ENCODE results near the gene PZP.
A peak's percentile ranks its signal among the peaks of the same experiment; 100 is the strongest.
"Not testable (repeated sequence)": the region's sequence is repeated elsewhere in the genome, so short reads cannot be mapped to it uniquely, and the experiment has no call there.

Gene PZP

DNA sequence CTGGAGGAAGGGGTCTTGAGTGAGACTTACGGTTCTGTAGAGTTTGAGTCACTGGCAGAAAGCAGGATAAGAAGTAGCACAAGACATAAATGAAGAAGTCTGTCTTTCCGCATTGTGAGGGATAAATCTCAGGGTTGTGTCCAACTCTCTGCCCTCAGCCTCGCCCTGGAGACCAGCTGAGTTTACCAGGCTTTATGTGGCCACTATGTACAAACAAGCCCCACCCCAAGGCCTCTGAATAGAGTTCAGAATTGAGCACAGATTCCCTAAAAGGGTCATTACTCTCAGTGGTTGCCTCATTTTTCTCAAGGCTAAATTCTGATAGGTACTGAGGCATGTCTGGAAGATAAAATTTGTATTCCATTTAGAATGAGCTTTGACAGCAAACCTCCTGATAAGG, at the start of gene PZP:
Gene PZP (minus strand): TSS at position 167 of the 400 bp plus-strand sequence. CDS start 54 bp downstream, at position 113.
- DNase-seq (ENCODE audit: low read depth in 2 of 2), result no peak

DNA sequence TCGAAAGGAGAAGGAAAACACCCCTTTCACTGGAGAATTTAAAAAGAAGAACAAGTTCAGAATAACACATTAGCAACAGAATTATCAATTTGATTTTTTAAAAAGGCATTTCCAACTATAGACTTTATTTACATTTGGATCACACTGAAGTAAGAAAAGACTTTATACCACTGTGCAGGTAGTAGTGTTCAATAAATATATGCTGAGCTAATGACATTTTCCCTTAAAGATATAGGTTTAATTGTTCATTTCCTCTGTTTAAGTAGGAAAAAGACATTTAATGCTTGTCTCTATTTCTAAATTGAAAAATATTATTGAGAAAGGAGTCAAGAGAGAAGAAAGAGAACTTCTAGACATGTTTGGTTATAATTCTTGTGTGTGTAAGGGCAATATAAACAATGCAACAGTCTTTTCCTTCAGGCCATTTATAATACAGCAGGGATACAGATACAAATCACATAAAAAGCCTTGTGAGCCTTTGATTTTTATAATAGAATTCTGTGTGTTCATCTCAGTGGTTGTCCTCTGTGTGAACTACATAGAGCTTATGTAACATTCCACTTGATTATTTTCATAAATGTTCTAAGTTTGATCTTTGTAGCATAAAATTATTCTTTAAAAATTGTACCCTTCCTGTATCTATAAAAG, 48.7 kb upstream of the PZP start:
- no peak for DNase-seq (ENCODE audit: low read depth in 2 of 2)

DNA sequence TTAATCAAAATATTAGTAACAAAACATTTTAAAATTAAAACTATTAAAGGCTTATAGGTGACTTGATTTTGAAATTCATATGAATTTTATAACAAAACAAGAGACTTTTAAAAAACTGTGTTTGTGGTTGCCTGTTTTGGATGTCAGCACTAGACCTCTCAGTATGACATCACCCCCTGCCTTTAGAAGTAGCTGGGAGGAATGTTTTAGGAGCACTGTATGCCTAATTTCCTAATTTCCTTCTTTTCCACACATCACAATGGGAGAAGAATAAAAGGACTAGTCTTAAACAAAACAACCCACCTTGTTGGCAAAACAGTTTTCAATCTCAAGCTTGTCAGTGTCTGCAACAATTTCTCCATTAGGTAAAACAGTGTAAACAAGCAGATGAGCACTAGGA, 48.1 kb upstream of the PZP start:
- no peak for DNase-seq (ENCODE audit: low read depth in 2 of 2)

DNA sequence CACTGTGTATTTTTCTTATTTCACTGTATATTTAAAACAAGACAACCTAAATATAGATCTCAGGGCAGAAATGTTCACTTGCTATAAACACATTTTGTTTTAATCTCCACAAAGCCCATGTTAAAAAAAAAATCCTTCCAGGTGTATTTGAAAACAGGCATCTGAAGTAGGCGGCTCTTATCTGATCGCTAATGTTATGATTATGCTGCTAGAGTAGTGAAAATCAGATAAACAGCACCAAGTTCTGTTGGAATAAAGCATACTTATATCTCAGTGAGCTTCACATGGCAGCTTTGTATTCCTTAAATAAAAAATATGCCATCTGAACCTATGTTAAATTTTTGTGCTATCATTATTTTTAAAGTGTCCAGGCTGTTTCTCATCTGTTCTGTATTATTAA, 47.6 kb upstream of the PZP start:
- DNase-seq (ENCODE audit: low read depth in 2 of 2), result no peak

DNA sequence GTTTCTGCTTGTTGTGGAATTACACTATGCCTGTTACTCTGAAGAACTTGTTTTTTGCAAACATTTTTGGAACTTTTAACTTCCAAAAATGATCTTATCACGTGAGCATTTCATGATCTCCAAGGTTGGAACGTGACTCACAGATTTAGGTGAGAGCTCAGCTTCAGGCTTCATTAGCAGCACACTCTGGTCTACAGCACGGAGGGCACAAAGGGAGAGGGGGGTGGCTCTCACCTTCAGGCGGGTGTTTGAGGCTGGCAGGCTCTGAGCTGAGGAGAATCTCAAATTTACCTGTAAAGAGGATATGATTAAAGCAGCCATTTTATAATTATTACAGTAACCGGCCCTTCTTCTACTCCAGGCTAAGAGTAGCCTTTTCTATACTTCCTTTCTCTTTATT, 45.3 kb upstream of the PZP start:
- DNase-seq (ENCODE audit: low read depth in 2 of 2), result no peak

DNA sequence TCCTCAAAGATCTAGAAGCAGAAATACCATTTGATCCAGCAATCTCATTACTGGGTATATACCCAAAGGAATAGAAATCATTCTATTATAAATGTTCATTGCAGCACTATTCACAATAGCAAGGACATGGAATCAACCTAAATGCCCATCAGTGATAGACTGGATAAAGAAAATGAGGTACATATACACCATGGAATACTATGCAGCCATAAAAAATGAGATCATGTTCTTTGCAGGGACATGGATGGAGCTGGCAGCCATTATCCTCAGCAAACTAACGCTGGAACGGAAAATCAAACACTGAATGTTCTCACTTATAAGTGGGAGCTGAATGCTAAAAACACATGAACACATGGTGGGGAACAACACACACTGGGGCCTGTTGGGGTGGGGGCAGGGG, 44.6 kb upstream of the PZP start:
- DNase-seq (ENCODE audit: low read depth in 2 of 2), result not testable (repeated sequence)

DNA sequence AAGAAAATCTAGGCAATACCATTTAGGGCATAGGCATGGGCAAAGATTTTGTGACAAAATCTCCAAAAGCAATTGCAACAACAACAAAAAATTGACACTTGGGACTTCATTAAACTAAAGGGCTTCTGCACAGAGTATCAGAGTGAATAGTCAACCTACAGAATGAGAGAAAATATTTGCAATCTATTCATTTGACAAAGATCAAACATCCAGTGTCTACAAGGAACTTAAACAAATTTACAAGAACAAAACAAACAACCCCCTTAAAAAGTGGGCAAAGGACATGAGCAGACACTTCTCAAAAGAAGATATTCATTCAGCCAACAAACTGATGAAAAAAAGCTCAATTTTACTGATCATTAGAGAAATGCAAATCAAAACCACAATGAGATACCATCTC, 44.1 kb upstream of the PZP start:
- DNase-seq (ENCODE audit: low read depth in 2 of 2), result no peak

DNA sequence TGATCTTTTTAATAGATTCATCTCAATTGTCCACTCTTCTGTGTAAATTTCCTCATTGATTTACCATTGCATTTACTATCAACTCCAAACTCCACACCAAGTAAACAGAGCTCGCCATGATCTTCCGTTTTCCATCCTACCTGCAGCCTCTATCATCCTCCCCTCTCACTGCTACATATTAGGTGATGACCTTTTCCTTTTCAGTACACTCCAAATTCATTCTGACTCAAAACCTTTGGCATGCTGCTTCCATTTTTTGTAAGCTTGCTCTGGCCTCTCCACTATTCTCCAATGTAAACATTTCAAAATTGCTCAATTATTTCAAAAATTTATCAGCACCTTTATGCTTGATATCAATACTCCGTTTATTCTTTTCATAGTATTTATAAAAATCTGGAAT, 40.2 kb upstream of the PZP start:
- DNase-seq (ENCODE audit: low read depth in 2 of 2), result no peak

DNA sequence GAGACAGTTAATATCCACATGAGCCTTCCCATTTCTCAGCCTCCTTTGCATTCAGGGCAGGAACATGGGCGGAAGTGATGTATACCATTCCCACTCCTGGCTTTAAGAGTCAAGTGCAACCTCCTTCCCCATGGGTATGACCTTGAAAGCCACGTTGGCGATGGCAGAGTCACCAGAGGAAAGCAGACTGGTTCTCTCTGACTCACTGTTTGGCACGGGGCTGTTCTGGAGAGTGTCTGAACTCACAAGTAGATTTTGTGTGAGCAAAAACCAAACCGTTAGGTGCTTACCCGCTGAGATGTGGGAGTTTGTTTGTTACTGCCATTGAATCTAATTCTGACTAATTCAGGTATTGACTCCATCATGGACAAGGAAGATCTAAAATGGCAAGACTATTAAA, 36.7 kb upstream of the PZP start:
- DNase-seq (ENCODE audit: low read depth in 2 of 2), result peak; percentile 60 to 74

DNA sequence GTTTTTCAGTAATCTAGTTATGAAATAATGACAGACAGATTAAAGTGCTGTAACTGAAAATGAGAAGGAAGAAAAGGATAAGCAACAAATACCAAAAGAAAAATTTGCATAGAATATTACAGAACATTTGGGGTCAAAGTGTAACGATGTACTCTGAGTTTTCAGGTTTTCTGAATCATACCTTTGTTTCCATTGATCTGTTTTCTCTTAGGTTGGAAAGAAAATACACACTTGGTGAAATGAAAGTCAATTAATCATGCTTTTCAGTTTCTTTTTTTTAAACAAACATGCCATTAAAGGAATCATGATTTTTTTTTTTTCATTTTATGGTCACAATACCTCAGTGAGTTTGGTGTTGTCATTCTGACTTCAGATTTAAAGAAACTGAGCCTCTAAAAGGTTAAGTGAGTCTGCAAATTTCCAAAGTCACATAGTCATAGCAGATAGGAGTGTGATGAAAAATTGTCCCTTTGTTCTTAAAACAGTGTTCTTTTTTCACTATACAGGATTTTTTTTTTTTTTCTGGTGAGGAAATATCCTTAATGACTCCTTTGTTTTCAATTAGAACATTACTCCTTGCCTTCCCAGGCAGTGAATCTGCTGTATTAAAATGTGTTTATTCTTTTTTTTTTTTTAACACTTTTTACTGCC, 35.9 kb upstream of the PZP start:
- DNase-seq (ENCODE audit: low read depth in 2 of 2), result no peak

DNA sequence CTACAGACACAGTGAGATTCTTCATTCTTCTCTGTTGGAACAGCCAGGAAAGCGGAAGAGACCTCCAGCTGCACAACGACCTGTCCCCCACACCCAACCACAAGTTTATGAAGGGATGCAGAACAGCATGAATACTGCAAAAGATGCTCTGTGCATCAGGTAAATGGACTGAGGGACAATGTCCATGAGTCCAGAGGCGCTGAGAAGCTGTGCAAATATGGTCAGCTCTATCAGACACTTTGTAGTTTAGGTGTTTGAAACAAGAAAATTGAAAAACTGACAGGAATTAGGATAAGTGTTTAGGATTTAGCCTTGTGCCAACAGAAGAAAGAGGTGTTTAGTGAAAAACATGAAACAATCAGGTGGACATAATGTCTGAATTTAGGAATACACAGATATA, 33.1 kb upstream of the PZP start:
- DNase-seq (ENCODE audit: low read depth in 2 of 2), result no peak

DNA sequence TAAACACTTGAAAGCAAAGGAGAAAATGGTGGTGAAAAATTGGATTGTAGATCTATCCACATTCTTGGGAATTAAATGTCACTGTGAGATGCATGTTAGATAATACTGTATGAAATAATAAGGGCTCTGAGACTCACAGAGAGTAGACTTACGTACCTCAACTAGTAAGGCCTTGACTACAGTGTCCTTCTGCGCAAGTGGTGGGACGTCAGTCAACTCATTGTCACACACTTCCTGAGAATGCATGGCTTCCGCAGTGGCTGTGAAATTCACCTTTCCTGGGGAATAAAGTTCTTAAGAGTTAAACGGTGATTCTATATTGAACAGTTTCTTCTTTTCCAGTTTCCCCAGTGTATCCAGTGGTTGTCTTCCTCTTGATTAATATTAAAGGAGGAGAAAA, 32.6 kb upstream of the PZP start:
- DNase-seq (ENCODE audit: low read depth in 2 of 2), result no peak

DNA sequence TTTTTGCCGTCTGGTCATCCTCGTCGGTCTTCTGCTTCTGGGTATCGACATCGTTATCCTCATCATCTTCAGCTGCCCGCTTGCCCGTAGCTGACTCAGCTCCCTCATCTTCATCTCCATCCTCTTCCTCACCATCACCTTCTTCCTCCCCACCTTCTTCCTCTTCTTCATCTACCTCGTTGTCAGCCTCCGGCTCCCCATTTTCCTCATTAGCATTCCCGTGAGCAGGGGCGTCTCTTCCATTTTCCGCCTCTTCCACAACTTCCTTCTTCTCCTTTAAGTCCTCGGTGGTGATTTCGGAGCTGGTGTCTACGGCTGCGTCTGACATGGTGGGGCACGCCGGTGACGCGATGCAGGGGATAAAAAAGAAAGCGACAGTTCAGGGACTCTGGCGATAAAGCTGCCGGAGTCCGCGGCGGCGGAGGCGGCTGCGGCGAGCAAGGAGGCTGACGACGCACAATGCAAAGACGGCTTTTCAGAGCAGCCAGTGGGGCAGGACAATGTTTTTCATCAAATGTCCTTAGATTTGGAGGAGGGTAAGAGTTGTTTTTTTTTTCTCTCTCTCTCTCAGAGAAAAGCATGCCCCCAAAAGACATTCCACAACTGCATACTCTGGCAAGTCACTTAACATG, 31.9 kb upstream of the PZP start:
- DNase-seq (ENCODE audit: low read depth in 2 of 2), result peak; percentile 11 to 25

DNA sequence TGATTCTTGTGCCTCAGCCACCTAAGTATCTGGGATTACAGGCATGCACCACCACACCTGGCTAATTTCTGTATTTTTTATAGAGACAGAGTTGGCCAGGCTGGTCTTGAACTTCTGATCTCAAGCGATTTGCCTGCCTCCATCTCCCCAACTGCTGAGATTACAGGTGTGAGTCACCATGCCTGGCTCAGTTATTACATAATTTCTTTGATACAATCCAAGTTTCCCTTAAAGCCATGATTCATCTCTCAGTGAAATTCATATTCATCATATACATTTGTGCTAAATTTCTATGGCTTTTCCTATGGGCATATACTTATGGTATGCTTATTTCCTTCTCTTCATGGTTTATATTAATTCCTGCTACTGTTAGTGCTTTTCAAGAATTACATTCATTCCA, 29.1 kb upstream of the PZP start:
- no peak for DNase-seq (ENCODE audit: low read depth in 2 of 2)

DNA sequence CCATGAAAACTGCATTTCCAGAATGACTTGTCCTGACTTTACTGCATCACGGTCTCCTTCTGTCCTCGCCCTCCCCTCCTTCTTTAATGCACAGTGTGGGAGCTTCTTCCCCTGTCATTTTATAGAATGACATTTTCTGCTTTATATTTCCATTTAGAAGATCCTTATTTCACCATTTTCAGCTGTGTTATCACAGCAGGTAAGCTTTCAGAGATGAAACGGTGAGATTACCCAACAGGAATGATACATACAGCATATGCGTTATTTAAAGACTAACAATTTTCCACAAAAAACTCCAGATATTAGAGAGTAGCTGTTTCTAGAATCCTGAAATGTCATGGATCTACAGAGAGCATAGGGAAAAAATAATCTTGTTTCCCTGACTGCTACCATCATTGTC, 27.3 kb upstream of the PZP start:
- DNase-seq (ENCODE audit: low read depth in 2 of 2), result no peak

DNA sequence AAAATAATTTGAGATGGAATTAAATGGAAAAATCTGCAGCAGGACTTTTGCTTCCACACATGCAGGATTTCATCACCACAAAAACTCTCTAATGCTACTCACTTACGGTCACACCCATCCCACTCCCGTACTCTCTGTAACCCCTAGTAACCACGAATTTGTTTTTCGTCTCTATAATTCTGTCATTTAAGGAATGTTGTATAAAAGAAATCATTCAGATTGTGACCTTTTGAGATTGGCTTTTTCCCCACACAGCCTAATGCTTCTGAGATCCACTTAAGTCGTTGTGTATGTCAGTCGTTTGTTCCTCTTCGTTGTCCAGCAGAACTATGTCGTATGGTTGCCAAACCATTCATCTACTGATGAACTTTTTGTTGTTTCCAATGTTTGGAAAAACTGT, 19.8 kb upstream of the PZP start:
- no peak for DNase-seq (ENCODE audit: low read depth in 2 of 2)

DNA sequence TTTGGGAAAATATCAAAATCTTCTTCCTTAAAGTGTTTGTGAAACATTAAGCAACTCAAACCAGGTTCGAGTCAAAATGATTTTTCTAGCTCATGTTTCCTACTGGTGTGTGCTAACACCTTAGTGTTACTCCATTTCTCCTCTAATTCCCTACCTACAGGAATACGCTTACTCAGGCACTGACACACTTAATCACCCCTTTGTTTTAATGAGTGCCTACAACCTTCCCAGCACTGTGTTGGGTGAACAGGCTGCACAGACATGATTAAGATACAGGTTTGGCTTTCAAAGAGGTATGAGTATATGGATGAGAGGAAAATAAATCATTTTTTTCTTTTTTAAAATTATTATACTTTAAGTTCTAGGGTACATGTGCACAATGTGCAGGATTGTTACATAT, 15.6 kb upstream of the PZP start:
- DNase-seq (ENCODE audit: low read depth in 2 of 2), result no peak

DNA sequence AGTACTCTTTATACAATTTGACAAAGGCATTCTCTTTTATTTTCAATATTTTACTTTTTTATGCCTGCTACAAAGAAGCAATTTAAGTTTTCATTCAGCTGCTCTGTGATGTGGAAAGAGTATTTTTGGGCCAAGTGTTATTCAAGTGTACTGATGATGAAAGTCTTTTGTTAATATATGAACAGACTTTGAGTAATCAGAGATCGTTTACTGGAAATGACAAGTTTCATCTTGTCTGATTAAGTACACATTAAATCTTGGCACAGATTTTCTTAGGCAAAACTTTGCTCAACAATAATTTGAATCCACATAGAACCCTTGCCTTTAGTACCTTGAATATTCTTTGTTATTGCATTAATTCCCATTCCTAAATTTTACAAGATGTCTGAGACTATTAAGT, 13.3 kb upstream of the PZP start:
- DNase-seq (ENCODE audit: low read depth in 2 of 2), result no peak

DNA sequence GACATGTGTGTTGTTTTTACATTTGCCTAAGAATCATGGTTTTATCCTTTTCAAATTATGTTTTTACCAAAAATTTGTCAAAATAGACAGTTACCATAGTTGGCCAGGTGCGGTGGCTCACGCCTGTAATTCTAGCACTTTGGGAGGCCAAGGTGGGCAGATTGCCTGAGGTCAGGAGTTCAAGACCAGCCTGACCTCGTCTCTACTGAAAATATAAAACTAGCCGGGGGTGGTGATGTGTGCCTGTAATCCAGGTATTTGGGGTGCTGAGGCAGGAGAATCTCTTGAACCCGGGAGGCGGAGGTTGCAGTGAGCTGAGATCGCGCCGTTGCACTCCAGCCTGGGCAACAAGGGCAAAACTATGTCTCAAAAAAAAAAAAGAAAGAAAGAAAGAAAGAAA, 12.8 kb upstream of the PZP start:
- DNase-seq (ENCODE audit: low read depth in 2 of 2), result not testable (repeated sequence)

DNA sequence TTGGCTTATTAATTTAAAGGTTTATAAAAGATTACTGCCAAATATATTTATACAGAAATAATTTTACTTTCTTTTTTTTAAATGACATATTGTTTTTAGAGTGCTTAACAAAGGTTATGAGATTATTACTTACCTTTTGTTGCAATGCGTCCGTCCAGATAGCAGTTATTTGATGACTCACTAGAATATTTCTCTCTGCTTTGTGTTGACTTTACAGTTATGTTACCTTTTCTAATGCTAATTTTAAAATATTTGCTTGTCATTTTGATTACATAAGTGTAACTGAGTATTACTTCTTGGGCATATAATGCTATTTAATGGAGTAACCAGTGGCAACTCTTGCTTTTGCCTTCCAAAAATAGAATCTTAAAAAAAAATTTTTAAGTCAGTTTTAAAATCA, 6.3 kb upstream of the PZP start:
- no peak for DNase-seq (ENCODE audit: low read depth in 2 of 2)

DNA sequence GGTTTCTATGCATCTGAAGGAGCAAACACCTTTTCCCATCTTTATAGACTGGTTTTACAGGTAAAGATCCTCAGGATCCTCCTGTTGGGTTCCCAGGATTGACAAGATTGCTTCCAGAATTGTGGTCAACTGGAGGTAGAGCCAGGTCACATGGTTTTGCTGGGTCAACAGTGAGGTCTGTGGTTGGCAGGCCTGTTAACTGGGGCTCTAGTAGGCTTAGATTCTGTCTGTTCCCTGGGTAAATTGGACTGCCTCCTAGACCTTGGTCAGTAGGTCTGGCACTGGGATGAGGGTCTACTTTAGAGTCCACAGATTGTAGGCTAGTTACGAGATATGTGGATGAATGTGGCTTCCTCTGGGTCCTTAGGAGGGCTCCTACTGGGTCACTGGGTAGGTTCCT, 3.5 kb upstream of the PZP start:
- no peak for DNase-seq (ENCODE audit: low read depth in 2 of 2)

DNA sequence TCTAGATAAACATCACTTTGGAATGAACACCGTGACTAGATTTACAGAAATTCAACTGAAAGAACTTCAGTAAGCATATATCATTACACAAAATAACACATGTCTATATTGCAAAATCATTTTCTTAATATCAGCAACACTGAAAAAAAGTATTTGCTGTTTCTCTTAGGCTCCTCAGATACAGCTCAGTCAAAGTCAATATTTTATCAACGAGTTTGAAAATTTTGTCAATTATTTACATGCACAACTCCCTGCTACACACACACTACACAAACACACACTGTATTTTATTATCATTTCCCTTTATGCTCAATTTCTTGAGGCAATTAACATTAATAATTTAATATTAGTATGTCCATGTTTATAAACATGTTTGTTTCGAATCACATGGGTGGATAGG, 3.8 kb downstream of the PZP start:
- no peak for DNase-seq (ENCODE audit: low read depth in 2 of 2)

DNA sequence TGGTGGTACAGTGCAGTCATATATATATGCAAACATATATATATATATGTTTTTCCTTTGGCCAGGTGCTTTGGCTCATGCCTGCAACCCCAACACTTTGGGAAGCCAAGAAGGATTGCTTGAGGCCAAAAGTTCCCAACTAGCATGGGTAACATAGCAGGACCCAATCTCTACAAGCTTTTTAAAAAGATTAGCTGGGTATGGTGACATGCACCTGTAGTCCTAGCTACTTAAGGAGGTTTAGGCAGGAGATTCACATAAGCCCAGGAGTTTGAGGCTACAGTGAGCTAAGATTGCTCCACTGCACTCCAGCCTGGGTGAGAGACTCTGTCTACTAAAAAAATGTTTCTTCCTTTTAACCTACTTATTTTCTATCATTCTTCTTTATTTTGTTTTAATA, 10.2 kb downstream of the PZP start:
- no peak for DNase-seq (ENCODE audit: low read depth in 2 of 2)

DNA sequence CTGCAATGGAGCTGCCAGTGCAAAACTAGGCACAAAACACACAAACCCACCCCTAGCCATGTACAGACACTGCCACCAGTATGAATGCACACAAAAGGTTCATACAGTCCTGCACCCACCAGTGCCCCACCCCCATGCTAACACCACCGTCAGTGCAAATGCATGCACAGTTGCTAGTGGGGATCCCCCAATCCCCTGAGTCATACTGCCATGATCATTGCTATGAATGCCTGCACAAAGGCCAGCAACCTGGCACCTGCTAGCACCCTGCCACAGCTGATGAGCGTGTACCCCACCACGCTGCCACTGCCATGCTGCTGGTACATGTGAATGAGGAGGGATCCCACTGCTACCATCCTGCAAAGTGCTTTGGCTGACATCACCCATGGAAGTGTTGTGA, 23.9 kb downstream of the PZP start:
- no peak for DNase-seq (ENCODE audit: low read depth in 2 of 2)

Data from stimulated activated CD4-positive, alpha-beta T cell treated with anti-CD3 and anti-CD28 coated beads, Interleukin-15, amount 100 ng/mL, for 48 hours (primary cell).